NCI-H146 treated with DMSO at 0.1 percent for 48 hours (cell line): ENCODE data around the gene JARID2.
A peak's percentile ranks its signal among the peaks of the same experiment; 100 is the strongest.

Experiments
- DNase-seq: peaks from one replicate; lab custom pipeline; 2025; ENCODE audit not compliant: unreplicated experiment; lab: John Stamatoyannopoulos, UW

Gene JARID2

DNA sequence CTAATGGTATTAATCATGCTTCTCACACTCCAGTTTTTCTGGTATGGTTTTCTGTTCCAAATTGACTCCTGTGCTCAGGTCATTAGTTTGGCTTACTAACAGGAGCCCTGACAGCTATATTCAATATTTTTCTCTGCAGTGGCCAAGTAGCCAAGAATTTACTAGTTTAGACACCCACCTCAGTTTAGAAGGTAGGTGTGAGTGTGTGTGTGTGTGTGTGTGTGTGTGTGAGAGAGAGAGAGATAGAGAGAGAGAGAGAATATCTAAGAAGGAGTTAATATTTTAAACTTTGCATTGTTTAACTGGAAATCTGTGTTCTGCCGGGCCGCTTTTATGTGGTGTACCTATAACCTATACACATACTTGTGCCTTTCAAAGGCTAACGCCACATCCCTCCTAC, 18.5 kb downstream of the JARID2 start:
- DNase-seq: no peak

- DNase-seq: peak; percentile 18
Observed at GRCh38 chr6:15264902-15265761, 19.3 kb downstream of the JARID2 start.

DNA sequence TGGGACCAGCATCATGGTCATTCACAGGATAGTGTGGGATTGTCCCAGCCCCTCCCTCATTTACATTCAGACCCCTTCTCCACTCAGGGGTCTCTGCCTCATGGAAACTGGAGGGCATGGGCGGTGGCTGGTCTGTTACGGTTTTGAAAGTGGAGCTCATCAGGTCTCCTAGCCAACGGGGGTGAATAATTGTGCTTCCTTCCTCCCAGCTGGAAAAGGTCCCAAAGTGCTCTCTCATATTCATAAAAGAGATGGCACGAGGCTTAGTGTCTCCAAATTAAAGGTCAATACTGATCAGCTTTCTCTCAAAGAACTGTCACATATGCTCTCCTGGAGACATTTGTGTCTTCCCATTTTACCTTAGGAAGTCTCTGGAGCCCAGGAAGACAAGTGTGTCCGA, 19.9 kb downstream of the JARID2 start:
- no peak for DNase-seq

DNA sequence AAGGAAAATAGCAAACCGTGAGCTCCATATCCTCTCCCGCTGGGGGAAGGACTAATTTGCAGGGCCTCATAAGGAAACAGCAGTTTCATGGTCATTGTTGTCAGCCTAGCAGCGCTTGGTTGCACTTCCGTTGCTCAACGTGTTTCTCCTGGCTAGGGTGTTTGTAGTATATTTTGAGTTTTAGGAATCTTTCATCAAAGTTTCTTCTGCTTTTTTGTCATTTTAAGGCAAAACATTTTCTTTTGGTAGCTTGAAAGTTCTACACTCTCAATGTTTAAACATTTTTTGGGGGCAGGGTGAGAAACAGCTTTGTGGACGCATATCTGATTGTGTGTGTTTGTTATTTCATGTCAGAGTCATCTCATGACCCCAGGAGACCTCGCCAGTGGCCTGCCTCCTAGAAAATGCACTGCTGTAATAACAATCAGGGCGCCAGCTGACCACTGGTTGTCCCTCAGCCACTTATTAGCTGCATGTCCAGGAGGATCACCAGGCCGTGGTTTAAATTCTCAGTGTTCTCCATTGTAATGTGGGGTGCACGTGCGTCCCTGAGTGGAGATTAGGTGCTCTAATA, 20.6 kb downstream of the JARID2 start:
- no peak for DNase-seq

DNA sequence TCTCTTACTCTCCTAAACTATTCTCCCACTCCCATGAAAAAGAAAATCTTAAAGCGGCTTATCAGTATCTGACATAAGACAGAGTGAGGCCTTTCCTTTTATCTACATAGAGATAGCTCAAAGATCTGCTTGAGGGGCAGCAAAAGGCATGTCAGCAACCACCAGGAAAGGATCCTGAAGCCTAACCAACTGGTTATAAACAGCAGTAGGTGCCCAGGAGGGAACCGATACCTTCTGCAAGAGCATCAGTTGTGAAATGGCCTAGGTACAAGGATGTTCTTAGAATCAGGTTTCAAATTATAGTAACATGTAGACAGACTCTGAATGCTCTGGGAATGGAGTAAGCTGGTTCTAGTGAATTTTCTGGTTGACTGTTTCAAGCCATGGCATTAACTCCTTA, 21.4 kb downstream of the JARID2 start:
- DNase-seq: no peak

- no peak for DNase-seq
Observed at GRCh38 chr6:15268137-15268908, 22.5 kb downstream of the JARID2 start.

DNA sequence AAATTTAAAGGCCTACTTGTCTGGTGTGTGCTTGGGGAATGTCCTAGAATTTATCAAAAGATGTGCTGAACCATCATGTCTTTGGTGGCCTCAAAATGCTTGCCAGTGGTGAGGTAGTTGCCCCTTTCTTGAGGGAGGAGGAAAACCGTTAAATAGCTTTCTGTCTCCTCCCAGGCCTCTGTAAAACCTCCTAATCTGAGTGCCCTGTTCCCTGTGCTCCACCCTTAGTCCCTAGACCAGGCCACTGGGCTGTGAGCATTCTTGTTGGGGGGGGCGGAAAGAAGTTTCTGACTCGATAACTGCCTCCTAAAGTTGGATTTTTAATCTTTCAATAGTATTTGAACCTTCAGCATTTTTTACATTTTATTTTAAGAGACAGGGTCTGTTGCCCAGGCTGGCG, 23.1 kb downstream of the JARID2 start:
- DNase-seq: no peak

GRCh38 chr6:15269619-15270018, 23.8 kb downstream of the JARID2 start:
- no peak for DNase-seq

- DNase-seq: no peak
Observed at GRCh38 chr6:15270402-15270801, 24.5 kb downstream of the JARID2 start.

GRCh38 chr6:15272562-15272961, 26.7 kb downstream of the JARID2 start:
- no peak for DNase-seq

- no peak for DNase-seq
Observed at GRCh38 chr6:15274692-15275387, 29.0 kb downstream of the JARID2 start.

- DNase-seq: no peak
Observed at GRCh38 chr6:15276036-15276985, 30.4 kb downstream of the JARID2 start.

DNA sequence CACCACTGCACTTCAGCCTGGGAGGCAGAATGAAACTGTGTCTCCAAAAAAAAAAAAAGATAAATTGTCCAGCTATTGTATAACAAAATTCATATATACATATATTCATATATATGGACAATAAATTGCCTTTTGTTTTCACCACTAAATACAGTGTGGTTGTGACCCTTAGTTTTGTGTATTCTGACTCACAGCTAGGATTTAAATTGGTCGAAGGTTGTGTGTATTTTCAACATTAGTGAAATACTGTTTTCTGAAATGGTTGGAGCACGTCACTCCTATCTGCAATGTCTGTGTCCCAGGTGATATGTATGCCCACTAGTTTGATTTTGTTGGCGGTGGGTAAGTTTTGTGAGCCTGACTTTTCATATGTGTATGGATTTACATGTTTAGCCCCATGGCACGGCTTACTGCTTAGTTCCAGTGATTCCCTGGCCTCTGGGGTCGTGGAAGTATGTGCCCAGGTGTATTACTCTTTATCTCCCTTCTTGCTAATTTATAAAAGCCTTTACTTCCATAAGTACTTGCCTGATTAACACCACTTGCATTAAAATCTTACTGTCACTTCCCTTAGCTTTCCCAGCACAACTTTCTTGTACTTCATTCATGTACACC, 33.3 kb downstream of the JARID2 start:
- no peak for DNase-seq

DNA sequence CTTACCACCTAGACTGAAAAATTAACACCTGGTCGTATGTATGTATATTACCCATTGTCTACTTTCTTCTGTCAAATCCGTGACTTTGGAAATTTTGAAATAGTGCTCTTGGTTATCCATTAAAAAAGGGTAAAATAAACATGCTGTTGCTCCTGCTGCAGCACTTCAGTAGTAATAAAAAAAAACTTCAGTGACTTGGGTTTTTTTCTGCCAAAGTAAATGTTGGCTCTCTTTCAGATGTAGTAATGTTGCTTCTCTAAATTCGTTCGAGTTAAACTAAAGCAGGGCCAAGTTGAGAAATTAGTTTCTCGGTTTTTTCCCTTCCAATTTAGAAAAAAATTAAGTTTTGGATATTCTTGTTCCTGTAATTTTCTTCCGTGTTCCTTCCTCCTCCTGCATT, 34.2 kb downstream of the JARID2 start:
- DNase-seq: no peak

GRCh38 chr6:15280961-15281360, 35.1 kb downstream of the JARID2 start:
- DNase-seq: no peak

GRCh38 chr6:15282334-15282733, 36.5 kb downstream of the JARID2 start:
- no peak for DNase-seq

- DNase-seq: no peak
Observed at GRCh38 chr6:15283986-15284361, 38.1 kb downstream of the JARID2 start.

DNA sequence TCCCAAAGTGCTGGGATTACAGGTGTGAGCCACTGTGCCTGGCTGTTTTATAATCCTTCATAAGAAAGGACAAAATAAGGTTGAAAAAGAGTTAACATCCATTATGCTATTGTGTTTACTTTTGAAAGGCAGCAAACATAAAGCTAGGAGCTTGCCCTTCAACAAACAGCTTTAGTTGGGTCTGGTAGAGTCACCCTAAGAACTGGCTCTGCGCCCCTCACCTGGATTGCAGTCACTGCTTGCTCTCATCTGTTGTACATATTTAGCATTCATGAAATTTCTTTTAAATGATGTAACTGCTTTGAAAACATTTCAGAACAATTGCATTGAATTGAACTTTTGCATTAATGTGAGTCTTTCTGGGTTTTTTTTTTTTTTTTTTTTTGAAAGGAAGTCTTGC, 38.9 kb downstream of the JARID2 start:
- DNase-seq: no peak

- DNase-seq: no peak
Observed at GRCh38 chr6:15285682-15286294, 39.9 kb downstream of the JARID2 start.
